ENCODE results near the gene MTERF2. TPM values are rescaled to one million over a fixed set of nuclear protein-coding genes. Genes with fewer than 3 reads are reported as not detected.

MTERF2 gene
- 1 to 10 TPM; 3.0 to 5.6 (median 5.1) TPM for total RNA-seq (2021; fragmentation: NEBNext Ultra II Directional; extraction: Animal tissue kit (Norgen Biotek cat#: 25700))
- long read RNA-seq, partial matches to known transcripts: 0 of 4 reads
- long read RNA-seq, other reads (novel, unspliced or antisense): 0 of 4 reads

DNA sequence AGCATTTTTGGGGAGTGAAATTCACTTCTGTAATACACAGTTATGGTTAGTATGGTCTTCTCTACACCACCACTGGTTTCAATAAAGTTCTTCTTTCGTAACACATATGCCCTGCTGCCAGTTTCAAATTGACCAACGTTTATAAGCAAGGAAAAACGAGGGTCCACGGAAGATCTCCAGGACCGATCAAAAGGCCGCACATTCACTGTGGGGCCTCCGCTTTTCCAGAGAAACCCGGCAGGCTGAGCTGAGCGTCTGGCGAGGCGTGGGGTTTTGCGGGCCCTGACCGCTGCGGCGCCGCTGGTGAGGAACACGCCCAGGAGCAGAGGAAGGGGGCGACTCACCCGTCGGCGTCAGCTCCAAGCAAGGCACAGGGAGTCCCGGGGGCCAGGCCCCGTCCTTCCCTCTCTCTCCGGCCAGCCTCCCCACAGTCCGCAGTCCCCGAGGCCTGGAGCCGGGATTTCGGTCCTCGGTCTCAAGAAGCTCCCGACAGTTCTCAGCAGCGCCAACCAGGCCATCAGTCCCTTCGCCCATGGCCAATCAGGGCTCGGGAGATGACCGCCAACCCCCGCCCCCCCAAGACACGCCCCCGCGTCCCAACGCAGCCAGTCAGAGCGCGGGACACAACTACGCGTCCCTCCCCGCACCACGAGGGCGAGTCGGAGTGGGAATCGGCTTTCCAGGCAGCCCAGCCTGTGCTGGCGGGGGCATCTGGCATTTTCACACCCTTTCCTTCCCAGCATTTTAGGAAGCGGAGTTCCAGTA, at the start of gene MTERF2:
TSS of gene MTERF2 (minus strand) at position 522 of the 765 bp plus-strand sequence. CDS start 8,432 bp downstream, outside the sequence.
- DNase-seq: peak; percentile 90
- peak within 1 kb of the TSS; percentile 97 for H3K4me3 Mint-ChIP-seq
- peak within 1 kb of the TSS; percentile 96 for H3K27ac Mint-ChIP-seq
- H3K27me3 Mint-ChIP-seq (ENCODE audit: insufficient read depth): peaks cover 3% of the 10 kb centered on the region
- peak; percentile 14; the same call in 1 of the 2 replicates for TF ChIP-seq CTCF (IDR thresholded peaks at IDR 0.05)
- H3K9me3 Mint-ChIP-seq: no peaks in the 10 kb centered on the region
- peaks cover 23% of the 10 kb centered on the region for H3K36me3 Mint-ChIP-seq (ENCODE audit: low read depth)
- peaks cover 57% of the 10 kb centered on the region for H3K4me1 Mint-ChIP-seq (ENCODE audit: low read depth)

DNA sequence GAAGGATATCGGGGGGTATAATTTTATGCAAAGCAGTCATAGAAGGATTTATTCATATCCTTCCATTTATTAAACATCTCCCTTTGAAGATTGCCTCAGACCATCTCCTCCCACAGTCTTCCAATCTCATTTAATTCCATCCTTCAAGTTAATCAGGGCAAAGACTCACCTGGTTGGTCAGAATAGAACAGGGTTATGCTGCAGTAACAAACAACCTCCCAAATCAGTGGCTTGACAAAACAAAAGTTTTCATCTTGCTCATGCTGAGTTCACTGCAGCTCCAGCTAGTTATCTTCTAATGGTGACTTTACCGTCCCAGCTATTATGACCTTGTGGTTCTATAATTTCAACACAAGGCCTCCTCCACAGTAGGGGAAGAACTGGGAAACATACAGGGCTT, 48.8 kb upstream of the MTERF2 start:
- DNase-seq: no peak
- Mint-ChIP-seq H3K36me3 (ENCODE audit: low read depth) (no peaks in the 10 kb centered on the region), H3K4me1 (ENCODE audit: low read depth) (no peaks in the 10 kb centered on the region; the same call in 1 of the 2 replicates), H3K4me3 (no peak overlapping the region), H3K27ac (no peak overlapping the region), H3K9me3 (no peaks in the 10 kb centered on the region), H3K27me3 (ENCODE audit: insufficient read depth) (peaks cover 2% of the 10 kb centered on the region; the same call in 1 of the 2 replicates)
- no peak for TF ChIP-seq CTCF (IDR thresholded peaks at IDR 0.05)

DNA sequence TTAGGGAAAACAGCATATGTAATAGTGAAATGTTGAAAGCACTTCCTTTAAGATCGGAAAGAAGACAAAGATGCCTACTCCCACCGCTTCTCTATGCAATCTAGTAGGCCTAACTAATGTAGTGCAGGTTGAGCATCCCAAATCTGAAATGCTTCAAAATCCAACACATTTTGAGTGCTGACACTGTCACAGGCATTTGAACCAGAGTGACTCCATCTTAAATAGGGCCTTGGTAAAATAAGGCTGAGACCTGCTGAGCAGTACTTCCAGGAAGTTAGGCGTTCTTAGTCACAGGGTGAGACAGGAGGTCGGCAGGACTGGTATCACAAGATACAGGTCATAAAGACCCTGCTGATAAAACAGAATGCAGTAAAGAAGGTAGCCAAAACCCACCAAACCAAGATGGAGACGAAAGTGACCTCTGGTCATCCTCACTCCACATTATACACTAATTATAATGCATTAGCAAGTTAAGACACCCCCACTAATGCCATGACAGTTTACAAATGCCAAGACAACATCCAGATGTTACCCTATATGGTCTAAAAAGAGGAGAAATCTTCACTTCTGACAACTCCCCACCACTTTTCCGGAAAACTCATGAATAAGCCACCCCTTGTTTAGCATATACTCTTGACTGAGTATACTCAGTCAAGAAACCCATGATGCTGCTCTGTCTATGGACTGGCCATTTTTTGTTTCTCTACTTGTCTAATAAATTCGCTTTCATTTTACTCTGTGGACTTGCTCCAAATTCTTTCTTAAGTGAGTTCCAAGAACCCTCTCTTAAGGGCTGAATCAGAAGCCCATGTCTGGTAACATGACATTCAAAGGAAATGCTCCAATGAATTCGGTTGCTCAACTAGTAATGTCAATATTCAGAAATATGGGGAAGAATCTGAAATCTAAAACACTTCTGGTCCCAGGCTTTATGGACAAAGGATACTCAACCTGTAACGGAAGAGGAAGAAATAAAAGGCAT, 47.1 kb upstream of the MTERF2 start:
- H3K4me3 Mint-ChIP-seq: no peak overlapping the region
- peaks cover 2% of the 10 kb centered on the region; the same call in 1 of the 2 replicates for H3K27me3 Mint-ChIP-seq (ENCODE audit: insufficient read depth)
- H3K27ac Mint-ChIP-seq: no peak overlapping the region
- H3K9me3 Mint-ChIP-seq: no peaks in the 10 kb centered on the region
- no peaks in the 10 kb centered on the region; the same call in 1 of the 2 replicates for H3K4me1 Mint-ChIP-seq (ENCODE audit: low read depth)
- H3K36me3 Mint-ChIP-seq (ENCODE audit: low read depth): no peaks in the 10 kb centered on the region
- no peak for DNase-seq
- TF ChIP-seq CTCF (IDR thresholded peaks at IDR 0.05): no peak

DNA sequence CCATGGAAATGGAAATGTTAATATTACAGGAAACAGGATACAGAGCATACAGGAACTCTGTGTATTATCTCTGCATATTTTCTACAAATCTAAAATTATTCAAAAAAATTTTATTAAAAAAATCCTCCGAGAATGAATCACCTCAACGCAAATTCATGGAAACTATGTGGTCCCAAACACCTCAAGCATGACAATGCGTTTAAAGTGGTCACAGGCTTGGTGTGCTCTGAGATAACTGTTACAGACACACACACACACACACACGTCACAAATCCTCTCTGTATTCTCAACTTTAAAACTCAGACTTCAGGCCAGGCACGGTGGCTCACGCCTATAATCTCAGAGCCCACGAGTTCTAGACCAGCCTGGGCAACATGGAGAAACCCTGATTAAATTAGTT, 45.3 kb upstream of the MTERF2 start:
- Mint-ChIP-seq H3K9me3 (no peaks in the 10 kb centered on the region), H3K4me3 (no peak overlapping the region), H3K4me1 (ENCODE audit: low read depth) (peaks cover 14% of the 10 kb centered on the region), H3K27ac (no peak overlapping the region; the same call in 1 of the 2 replicates), H3K27me3 (ENCODE audit: insufficient read depth) (no peaks in the 10 kb centered on the region), H3K36me3 (ENCODE audit: low read depth) (no peaks in the 10 kb centered on the region)
- no peak for DNase-seq
- no peak for TF ChIP-seq CTCF (IDR thresholded peaks at IDR 0.05)

GRCh38 chr12:107031061-107031460, 44.1 kb upstream of the MTERF2 start:
- TF ChIP-seq CTCF (IDR thresholded peaks at IDR 0.05): no peak
- DNase-seq: no peak
- Mint-ChIP-seq H3K27me3 (ENCODE audit: insufficient read depth) (no peaks in the 10 kb centered on the region), H3K27ac (no peak overlapping the region), H3K36me3 (ENCODE audit: low read depth) (no peaks in the 10 kb centered on the region), H3K9me3 (no peaks in the 10 kb centered on the region), H3K4me3 (no peak overlapping the region), H3K4me1 (ENCODE audit: low read depth) (peaks cover 21% of the 10 kb centered on the region)
